Astrocyte of the spinal cord (primary cell): ENCODE measurements around the gene OTOG.
A peak's percentile ranks its signal among the peaks of the same experiment; 100 is the strongest.

ENCODE experiments used
- DNase-seq: peaks from one replicate; pipeline ENCODE4 v3.0.0; 2011; ENCODE audit warnings: low read depth, low spot score
- H3K4me3 ChIP-seq: 2 replicates; pipeline ENCODE4 v1.5.1; 2011; ENCODE audit warnings: low read depth, mild to moderate bottlenecking, low read length, moderate library complexity
- CTCF ChIP-seq: IDR thresholded peaks from 2 replicates; pipeline ENCODE4 v1.5.1; 2012; ENCODE audit warnings: low read depth, mild to moderate bottlenecking, low read length, inconsistent platforms
- in situ Hi-C: cut with HindIII; loops from 2 replicates; pipeline ENCODE4 v1.10.0; 2017; ENCODE audit warnings: low sequenced_read_pairs

OTOG gene

DNA sequence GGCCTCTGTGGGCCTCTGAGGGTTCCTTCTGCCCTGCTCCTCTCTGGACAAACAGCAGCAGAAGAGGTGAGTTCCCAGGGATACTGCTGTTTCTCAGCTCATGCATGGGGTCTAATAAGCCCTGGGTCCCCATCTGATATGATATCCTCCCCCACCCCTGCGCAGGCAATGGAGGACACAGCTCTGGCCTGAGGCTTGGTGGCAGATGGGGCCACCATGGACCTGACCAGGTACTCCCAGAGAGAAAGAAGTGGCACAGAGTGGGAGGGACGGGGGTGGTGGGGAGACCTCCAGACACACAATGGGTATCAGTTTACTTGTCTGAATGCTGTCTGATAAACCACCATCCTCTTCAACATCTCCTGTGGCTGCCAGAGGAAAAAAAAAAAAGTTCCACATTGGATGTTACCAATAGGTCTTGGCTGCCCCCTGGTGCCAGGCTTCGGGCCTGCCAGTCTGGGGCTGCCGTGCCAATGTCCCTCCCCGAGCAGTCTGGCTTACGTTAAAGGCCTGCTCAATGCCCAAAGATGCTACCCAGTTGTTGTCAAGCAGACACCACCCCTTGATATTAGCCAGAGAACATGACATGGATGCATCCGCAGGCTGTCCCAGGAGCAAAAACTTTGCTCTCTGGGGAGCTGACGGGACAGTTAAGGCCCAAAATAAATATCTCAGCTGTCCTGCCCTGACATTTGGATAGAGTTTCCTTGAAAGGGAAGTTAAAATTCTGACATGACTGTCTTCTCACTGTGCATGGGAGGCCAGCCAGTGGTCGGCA, 42.5 kb upstream of the OTOG start:
- peak; percentile 60 for DNase-seq
- H3K4me3 ChIP-seq = no peak overlapping the region
- in situ Hi-C loops = no loop called here
- TF ChIP-seq CTCF = peak; percentile 92

DNA sequence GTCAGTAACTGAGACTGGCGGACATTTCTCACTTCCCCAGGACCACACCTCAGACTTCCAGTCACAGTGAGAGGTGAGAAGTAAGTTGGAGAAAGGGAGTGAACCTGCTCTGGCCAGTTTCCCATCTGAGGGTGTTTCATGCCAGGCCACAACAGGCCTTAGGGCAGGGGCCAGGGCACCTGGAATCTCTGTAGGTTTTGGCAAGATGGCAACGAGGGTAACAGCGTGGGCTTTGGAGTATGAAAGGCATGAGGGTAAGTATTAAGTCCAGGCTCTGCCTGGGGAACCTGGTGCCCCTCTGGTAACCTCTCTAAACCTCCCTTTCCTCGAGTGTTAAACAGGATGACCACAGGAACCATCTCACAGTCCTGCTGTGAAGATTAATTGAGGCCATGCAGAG, 41.9 kb upstream of the OTOG start:
- no peak overlapping the region for H3K4me3 ChIP-seq
- no peak for DNase-seq
- in situ Hi-C loops = no loop called here
- TF ChIP-seq CTCF = no peak

- DNase-seq = no peak
- H3K4me3 ChIP-seq = no peak overlapping the region
- in situ Hi-C loops = no loop called here
- no peak for TF ChIP-seq CTCF
These were observed 40.7 kb upstream of the OTOG start for GRCh38 chr11:17506314-17506713.

- in situ Hi-C loops = no loop called here
- no peak for DNase-seq
- H3K4me3 ChIP-seq = no peak overlapping the region
- no peak for TF ChIP-seq CTCF
These were observed 40.1 kb upstream of the OTOG start for GRCh38 chr11:17506942-17507341.

DNA sequence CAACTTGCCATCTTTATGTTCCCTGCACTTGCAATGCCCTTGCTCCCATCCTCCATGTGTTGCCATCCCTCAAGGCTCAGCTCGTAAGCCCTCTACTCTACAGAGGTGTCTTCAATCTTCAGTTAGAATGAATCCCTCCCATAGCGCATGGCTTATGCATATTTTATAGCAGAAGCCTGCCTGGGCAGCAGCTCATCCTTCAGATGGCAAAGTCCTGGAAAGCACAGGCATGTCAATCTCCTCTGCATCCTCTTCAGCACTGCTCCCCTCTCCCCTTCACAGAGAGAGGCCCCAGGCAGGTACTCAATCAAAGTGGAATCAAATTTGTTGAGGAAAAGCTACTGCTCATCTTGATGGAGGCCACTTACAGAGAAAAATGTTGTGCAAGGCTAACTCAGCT, 39.3 kb upstream of the OTOG start:
- DNase-seq = no peak
- no peak for TF ChIP-seq CTCF
- no peak overlapping the region for H3K4me3 ChIP-seq
- in situ Hi-C loops = no loop called here

- in situ Hi-C loops = no loop called here
- DNase-seq = no peak
- no peak overlapping the region for H3K4me3 ChIP-seq
- no peak for TF ChIP-seq CTCF
These were observed 38.8 kb upstream of the OTOG start for GRCh38 chr11:17508306-17508705.
